Caco-2 (cell line): ENCODE results near the gene GRM4. TPM values are rescaled to one million over a fixed set of nuclear protein-coding genes. Genes with fewer than 3 reads are reported as not detected.

Source experiments
- BruUV-seq: library from RNA; stranded (reverse); fragments of 400-500 nt; replicated peaks from 2 replicates; lab custom pipeline; 2021; lab: Mats Ljungman, UMichigan
- CTCF ChIA-PET: fragments of 300-600 bp; sonication (Branson Sonifier 250); formaldehyde crosslinking; loops from one replicate; lab custom pipeline; 2022; ENCODE audit warnings: antibody characterized with exemption; lab: Charles Lee
- POLR2A ChIA-PET: fragments of 300-600 bp; sonication (Branson Sonifier 250); formaldehyde crosslinking; loops from one replicate; lab custom pipeline; 2022; ENCODE audit warnings: antibody characterized with exemption; lab: Charles Lee
- DNase-seq, 2 experiments: peaks; one replicate each; pipeline versions ENCODE4 v3.0.0 to v3.0.0-alpha.2; 2020 to 2022
- H3K27me3 ChIP-seq: replicated peaks from 2 replicates; pipeline ENCODE4 v1.6.0; 2011; ENCODE audit warnings: low read length; ENCODE audit not compliant: control insufficient read depth, insufficient read depth
- H3K36me3 ChIP-seq: 2 replicates; pipeline ENCODE4 v1.5.1; 2011; ENCODE audit warnings: low read length; ENCODE audit not compliant: control insufficient read depth, insufficient read depth
- H3K4me1 ChIP-seq: fragments of 250-450 bp; sonication (Bioruptor Pico); 2 replicates; pipeline ENCODE4 v1.5.1; 2020; ENCODE audit warnings: mild to moderate bottlenecking
- H3K4me3 ChIP-seq: 2 replicates; pipeline ENCODE4 v1.5.1; 2011; ENCODE audit warnings: low read depth, mild to moderate bottlenecking, control low read depth, low read length
- H3K9me3 ChIP-seq: fragments of 250-450 bp; sonication (Bioruptor Pico); 2 replicates; pipeline ENCODE4 v1.5.1; 2020; ENCODE audit warnings: mild to moderate bottlenecking, moderate library complexity
- H3K27ac Mint-ChIP-seq: one replicate; pipeline ENCODE4 v1.8.0; 2022; ENCODE audit warnings: mixed read lengths; ENCODE audit not compliant: unreplicated experiment
- H3K27me3 Mint-ChIP-seq: one replicate; pipeline ENCODE4 v1.8.0; 2022; ENCODE audit warnings: mixed read lengths; ENCODE audit not compliant: insufficient read depth, unreplicated experiment
- H3K36me3 Mint-ChIP-seq: one replicate; pipeline ENCODE4 v1.8.0; 2022; ENCODE audit warnings: mild to moderate bottlenecking, mixed read lengths; ENCODE audit not compliant: insufficient read depth, unreplicated experiment
- H3K4me1 Mint-ChIP-seq: one replicate; pipeline ENCODE4 v1.8.0; 2022; ENCODE audit warnings: low read depth, mixed read lengths; ENCODE audit not compliant: unreplicated experiment
- H3K4me3 Mint-ChIP-seq: one replicate; pipeline ENCODE4 v1.8.0; 2022; ENCODE audit warnings: mild to moderate bottlenecking, moderate library complexity, mixed read lengths; ENCODE audit not compliant: unreplicated experiment
- H3K9me3 Mint-ChIP-seq: one replicate; pipeline ENCODE4 v1.8.0; 2022; ENCODE audit warnings: mixed read lengths; ENCODE audit not compliant: unreplicated experiment
- intact Hi-C: fragments of 100-400 bp; cut with micrococcal nuclease; formaldehyde crosslinking; loops from one replicate; pipeline ENCODE4 v1.10.0; 2022; ENCODE audit not compliant: unreplicated experiment
- total RNA-seq: library from RNA; stranded (reverse); gene quantifications from 2 replicates; pipeline ENCODE4 v1.2.3, GENCODE V29; 2022
- TF ChIP-seq, protein P1 (sequence below), 2 experiments: fragments of 200-600 bp in 1 of 2; IDR thresholded peaks; 1 replicate in 1 of 2; 2 replicates in 1 of 2; pipeline versions ENCODE4 v1.5.1 to v1.8.0; 2011 to 2022; ENCODE audit warnings: antibody characterized with exemption in 1 of 2, control low read depth in 1 of 2, inconsistent platforms in 1 of 2, low read depth in 1 of 2, low read length in 1 of 2, mild to moderate bottlenecking in 1 of 2, moderate library complexity in 1 of 2; ENCODE audit not compliant: insufficient read depth in 1 of 2, severe bottlenecking in 1 of 2, unreplicated experiment in 1 of 2

The GRM4 gene
- total RNA-seq, 1 experiment from 2014 or later: 0.09 TPM

DNA sequence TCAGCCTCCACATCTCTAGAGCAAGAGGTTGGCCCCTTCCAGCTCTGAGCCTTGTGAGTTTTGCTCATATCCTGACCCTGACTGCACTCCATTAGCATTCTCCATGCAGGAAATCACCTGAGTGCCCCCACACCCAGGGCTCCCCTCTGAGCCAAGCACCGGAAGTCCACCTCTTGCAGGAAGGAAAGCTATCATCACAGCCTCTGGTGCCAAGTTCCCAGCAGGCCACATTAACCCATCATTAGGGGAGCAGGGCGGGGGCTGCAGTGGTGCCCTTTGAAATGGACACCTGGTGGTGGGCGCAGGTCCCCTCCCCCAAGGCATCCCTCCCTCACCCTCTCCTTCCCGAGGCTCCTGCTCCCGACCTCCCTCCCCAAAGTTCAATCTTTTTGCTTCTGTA, 16.1 kb downstream of the GRM4 start:
- intact Hi-C loops: loop anchor here (10.0 kb wide), 1 partner anchor 315 kb away; no protein-coding TSS in a partner anchor
- peaks cover 12% of the 10 kb centered on the region for H3K27me3 Mint-ChIP-seq
- H3K27ac Mint-ChIP-seq: no peak overlapping the region
- no TSS peak for BruUV-seq
- no peak overlapping the region for H3K4me3 Mint-ChIP-seq
- H3K36me3 Mint-ChIP-seq: peaks cover 6% of the 10 kb centered on the region
- H3K36me3 ChIP-seq: no peaks in the 10 kb centered on the region
- H3K4me3 ChIP-seq: no peak overlapping the region
- ChIA-PET POLR2A (no interaction called here), CTCF (no interaction called here)
- H3K4me1 Mint-ChIP-seq: no peaks in the 10 kb centered on the region
- TF ChIP-seq, protein P1, sequence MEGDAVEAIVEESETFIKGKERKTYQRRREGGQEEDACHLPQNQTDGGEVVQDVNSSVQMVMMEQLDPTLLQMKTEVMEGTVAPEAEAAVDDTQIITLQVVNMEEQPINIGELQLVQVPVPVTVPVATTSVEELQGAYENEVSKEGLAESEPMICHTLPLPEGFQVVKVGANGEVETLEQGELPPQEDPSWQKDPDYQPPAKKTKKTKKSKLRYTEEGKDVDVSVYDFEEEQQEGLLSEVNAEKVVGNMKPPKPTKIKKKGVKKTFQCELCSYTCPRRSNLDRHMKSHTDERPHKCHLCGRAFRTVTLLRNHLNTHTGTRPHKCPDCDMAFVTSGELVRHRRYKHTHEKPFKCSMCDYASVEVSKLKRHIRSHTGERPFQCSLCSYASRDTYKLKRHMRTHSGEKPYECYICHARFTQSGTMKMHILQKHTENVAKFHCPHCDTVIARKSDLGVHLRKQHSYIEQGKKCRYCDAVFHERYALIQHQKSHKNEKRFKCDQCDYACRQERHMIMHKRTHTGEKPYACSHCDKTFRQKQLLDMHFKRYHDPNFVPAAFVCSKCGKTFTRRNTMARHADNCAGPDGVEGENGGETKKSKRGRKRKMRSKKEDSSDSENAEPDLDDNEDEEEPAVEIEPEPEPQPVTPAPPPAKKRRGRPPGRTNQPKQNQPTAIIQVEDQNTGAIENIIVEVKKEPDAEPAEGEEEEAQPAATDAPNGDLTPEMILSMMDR (IDR thresholded peaks at IDR 0.05; ENCODE audit: insufficient read depth in 1 of 2, low read depth in 1 of 2, low read length in 1 of 2, severe bottlenecking in 1 of 2, unreplicated experiment in 1 of 2): no peak
- no peaks in the 10 kb centered on the region for H3K9me3 Mint-ChIP-seq
- no peaks in the 10 kb centered on the region for H3K4me1 ChIP-seq
- no peak for DNase-seq
- H3K9me3 ChIP-seq: no peaks in the 10 kb centered on the region
- no peaks in the 10 kb centered on the region; the same call in 1 of the 2 replicates for H3K27me3 ChIP-seq

DNA sequence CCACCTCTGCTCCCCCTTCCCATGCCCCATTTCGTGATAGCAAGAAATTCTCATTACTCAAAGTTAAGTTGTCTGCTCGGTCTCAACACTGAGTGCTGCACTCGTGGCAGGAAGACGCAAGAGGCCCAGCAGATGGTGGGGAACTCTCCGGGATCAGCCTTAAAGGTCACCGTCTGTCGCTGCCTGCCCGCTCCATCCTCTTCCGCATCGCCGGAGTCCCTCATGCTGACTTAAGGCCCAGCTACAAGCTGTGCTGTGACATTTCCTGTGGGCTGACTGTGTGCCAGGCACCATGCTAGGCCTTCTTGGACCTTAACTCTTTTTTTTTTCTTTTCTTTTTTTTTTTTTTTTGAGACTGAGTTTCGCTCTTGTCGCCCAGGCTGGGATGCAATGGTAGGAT, 17.8 kb downstream of the GRM4 start:
- no peaks in the 10 kb centered on the region for H3K36me3 ChIP-seq
- no TSS peak for BruUV-seq
- H3K4me3 ChIP-seq: no peak overlapping the region
- H3K27me3 Mint-ChIP-seq: peaks cover 15% of the 10 kb centered on the region
- no peak overlapping the region for H3K27ac Mint-ChIP-seq
- no peak for DNase-seq
- peaks cover 6% of the 10 kb centered on the region for H3K36me3 Mint-ChIP-seq
- no peaks in the 10 kb centered on the region for H3K9me3 Mint-ChIP-seq
- H3K9me3 ChIP-seq: no peaks in the 10 kb centered on the region
- no peaks in the 10 kb centered on the region for H3K4me1 Mint-ChIP-seq
- H3K4me1 ChIP-seq: no peaks in the 10 kb centered on the region
- intact Hi-C loops: no loop called here
- H3K27me3 ChIP-seq: no peaks in the 10 kb centered on the region; the same call in 1 of the 2 replicates
- TF ChIP-seq, protein P1 (IDR thresholded peaks at IDR 0.05; ENCODE audit: insufficient read depth in 1 of 2, low read depth in 1 of 2, low read length in 1 of 2, severe bottlenecking in 1 of 2, unreplicated experiment in 1 of 2): no peak
- POLR2A ChIA-PET: no interaction called here
- no peak overlapping the region for H3K4me3 Mint-ChIP-seq
- CTCF ChIA-PET: no interaction called here

DNA sequence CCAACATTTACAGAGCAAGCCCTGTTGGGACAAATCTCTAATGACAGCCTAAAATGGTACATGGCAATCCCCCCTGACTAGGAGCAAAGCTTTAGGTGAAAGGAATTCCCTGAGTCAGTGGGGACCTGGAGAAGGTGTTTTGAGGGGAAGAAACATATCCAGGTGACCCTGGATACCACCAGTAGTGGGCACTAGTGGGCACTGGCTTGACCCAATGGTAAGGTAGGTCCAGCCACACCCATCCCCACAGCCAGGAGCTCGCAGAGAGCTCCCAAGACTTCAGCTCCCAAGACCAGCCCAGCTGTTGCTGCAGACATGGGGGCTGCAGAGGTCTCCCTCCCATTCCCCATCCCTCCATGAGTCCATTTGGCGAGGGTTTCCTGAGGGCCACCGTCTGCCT, 19.5 kb downstream of the GRM4 start:
- BruUV-seq: no TSS peak
- ChIA-PET CTCF (interaction anchor here (1.0 kb wide), 1 partner anchor 28 kb away, joined by 3 read pairs; no protein-coding TSS in a partner anchor), POLR2A (no interaction called here)
- intact Hi-C loops: no loop called here
- TF ChIP-seq, protein P1 (IDR thresholded peaks at IDR 0.05; ENCODE audit: insufficient read depth in 1 of 2, low read depth in 1 of 2, low read length in 1 of 2, severe bottlenecking in 1 of 2, unreplicated experiment in 1 of 2): no peak
- H3K4me3 ChIP-seq: no peak overlapping the region
- H3K4me1 ChIP-seq: no peaks in the 10 kb centered on the region
- H3K9me3 ChIP-seq: no peaks in the 10 kb centered on the region
- H3K36me3 ChIP-seq: no peaks in the 10 kb centered on the region
- peaks cover 14% of the 10 kb centered on the region for H3K27me3 Mint-ChIP-seq
- no peak overlapping the region for H3K4me3 Mint-ChIP-seq
- H3K4me1 Mint-ChIP-seq: no peaks in the 10 kb centered on the region
- H3K36me3 Mint-ChIP-seq: no peaks in the 10 kb centered on the region
- H3K27me3 ChIP-seq: no peaks in the 10 kb centered on the region; the same call in 1 of the 2 replicates
- H3K27ac Mint-ChIP-seq: no peak overlapping the region
- no peak for DNase-seq
- no peaks in the 10 kb centered on the region for H3K9me3 Mint-ChIP-seq
